Measurements from ENCODE around the gene NARF. TPM values are rescaled to one million over a fixed set of nuclear protein-coding genes. Genes with fewer than 3 reads are reported as not detected.

Gene NARF
- total and polyA plus RNA-seq, 7 experiments from 2014 or later, result 59.8 to 188 (median 82.0) TPM

DNA sequence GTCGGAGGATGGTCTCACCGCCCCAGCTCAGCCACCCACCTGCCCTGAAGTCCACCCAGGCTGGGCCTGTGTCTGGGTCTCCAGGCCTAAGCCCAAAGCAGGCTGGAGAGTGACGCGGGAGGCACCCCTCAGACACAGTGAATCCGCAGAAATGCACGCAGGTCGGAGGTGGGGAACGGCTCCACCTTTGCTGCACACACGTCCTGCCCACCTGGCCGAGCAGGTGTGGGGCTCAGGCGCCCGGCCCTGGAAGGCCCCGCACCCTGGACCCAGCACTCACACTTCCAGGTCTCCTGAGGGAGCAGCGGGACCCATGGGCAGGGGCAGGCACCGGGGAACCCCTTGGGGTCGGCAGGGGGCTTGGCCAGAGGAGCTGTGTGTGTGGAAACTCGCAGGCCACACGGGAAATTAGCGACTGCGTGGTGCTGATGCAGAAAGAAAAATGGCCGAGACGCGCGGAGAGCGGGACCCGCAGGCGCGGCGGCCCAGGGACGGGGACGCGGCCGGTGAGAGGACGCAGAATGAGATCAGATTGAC, 18.6 kb upstream of the NARF start:
- Mint-ChIP-seq H3K27ac (peak overlapping the region in 1 of 9 donors; percentile 45), H3K9me3 (no peaks in the 10 kb centered on the region), H3K36me3 (peaks cover 0 to 7% (median 0%) of the 10 kb centered on the region in 5 donors), H3K4me3 (no peak overlapping the region), H3K27me3 (no peaks in the 10 kb centered on the region), H3K4me1 (peaks cover 0 to 9% (median 4%) of the 10 kb centered on the region in 7 donors)
- H3K4me1 ChIP-seq (ENCODE audit: control insufficient read depth in 2 of 2, insufficient read depth in 2 of 2, low read length in 2 of 2), result no peaks in the 10 kb centered on the region
- no peaks in the 10 kb centered on the region for H3K9me3 ChIP-seq (ENCODE audit: control insufficient read depth in 2 of 3, low read length in 3 of 3)
- no peak overlapping the region for H3K4me3 ChIP-seq (ENCODE audit: low read length)
- no peak for DNase-seq
- no peak overlapping the region for H3K27ac ChIP-seq (ENCODE audit: low read depth, low read length)
- ChIA-PET POLR2A (interaction anchor here (0.5 to 1.2 kb wide), 2 partner anchors 10 to 70 kb away, joined by 3 to 4 read pairs; no protein-coding TSS in a partner anchor), CTCF (no interaction called here)
- H3K36me3 ChIP-seq (ENCODE audit: control insufficient read depth in 2 of 3, insufficient read depth in 3 of 3, low read length in 3 of 3), result peaks cover 0 to 86% (median 8%) of the 10 kb centered on the region in 3 experiments
- no peak for ATAC-seq
- H3K27me3 ChIP-seq (ENCODE audit: control insufficient read depth in 2 of 2, insufficient read depth in 2 of 2, low read length in 2 of 2), result no peaks in the 10 kb centered on the region
- intact Hi-C loops (cut with micrococcal nuclease), result no loop called here

DNA sequence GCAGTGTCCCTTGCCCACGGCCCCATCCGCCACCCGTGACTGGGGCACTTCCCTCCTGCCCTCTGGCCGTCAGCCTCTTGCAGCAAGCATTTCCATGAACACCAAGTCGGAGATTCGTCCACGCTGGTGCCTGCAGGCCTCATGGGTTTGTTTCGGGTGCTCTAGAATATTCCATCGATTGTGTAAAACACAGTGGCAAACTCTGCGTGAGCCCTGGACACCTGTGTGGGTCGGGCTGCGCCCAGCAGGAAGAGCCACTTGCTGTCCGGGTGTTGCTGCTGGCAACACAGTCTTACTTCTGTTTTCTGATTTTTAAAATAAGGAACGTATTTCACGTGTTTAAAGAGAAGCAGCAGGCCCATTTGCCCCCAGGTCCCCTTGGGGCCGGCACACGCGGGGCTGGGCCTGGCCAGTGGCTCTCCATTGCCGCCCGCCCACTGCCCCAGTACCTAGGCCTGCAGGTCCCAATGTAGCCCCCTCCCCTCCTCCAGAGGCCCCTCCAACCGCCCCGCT, 18.0 kb upstream of the NARF start:
- Mint-ChIP-seq H3K27ac (peak overlapping the region in 3 of 9 donors; percentile 43 to 76 (median 45)), H3K4me1 (peaks cover 0 to 5% (median 0%) of the 10 kb centered on the region in 7 donors), H3K36me3 (peaks cover 0 to 7% (median 0%) of the 10 kb centered on the region in 5 donors), H3K9me3 (no peaks in the 10 kb centered on the region), H3K4me3 (no peak overlapping the region), H3K27me3 (no peaks in the 10 kb centered on the region)
- H3K4me1 ChIP-seq (ENCODE audit: control insufficient read depth in 2 of 2, insufficient read depth in 2 of 2, low read length in 2 of 2), result no peaks in the 10 kb centered on the region
- peak; percentile 68 for ATAC-seq
- H3K27me3 ChIP-seq (ENCODE audit: control insufficient read depth in 2 of 2, insufficient read depth in 2 of 2, low read length in 2 of 2), result no peaks in the 10 kb centered on the region
- H3K27ac ChIP-seq (ENCODE audit: low read depth, low read length), result no peak overlapping the region
- no peak for DNase-seq
- H3K9me3 ChIP-seq (ENCODE audit: control insufficient read depth in 2 of 3, low read length in 3 of 3), result no peaks in the 10 kb centered on the region
- H3K4me3 ChIP-seq (ENCODE audit: low read length), result no peak overlapping the region
- POLR2A ChIA-PET, result interaction anchor here (0.5 to 1.2 kb wide), 2 partner anchors 9 to 70 kb away, joined by 3 to 4 read pairs; no protein-coding TSS in a partner anchor
- CTCF ChIA-PET, result no interaction called here
- intact Hi-C loops (cut with micrococcal nuclease), result no loop called here
- H3K36me3 ChIP-seq (ENCODE audit: control insufficient read depth in 2 of 3, insufficient read depth in 3 of 3, low read length in 3 of 3), result peaks cover 0 to 87% (median 8%) of the 10 kb centered on the region in 3 experiments

DNA sequence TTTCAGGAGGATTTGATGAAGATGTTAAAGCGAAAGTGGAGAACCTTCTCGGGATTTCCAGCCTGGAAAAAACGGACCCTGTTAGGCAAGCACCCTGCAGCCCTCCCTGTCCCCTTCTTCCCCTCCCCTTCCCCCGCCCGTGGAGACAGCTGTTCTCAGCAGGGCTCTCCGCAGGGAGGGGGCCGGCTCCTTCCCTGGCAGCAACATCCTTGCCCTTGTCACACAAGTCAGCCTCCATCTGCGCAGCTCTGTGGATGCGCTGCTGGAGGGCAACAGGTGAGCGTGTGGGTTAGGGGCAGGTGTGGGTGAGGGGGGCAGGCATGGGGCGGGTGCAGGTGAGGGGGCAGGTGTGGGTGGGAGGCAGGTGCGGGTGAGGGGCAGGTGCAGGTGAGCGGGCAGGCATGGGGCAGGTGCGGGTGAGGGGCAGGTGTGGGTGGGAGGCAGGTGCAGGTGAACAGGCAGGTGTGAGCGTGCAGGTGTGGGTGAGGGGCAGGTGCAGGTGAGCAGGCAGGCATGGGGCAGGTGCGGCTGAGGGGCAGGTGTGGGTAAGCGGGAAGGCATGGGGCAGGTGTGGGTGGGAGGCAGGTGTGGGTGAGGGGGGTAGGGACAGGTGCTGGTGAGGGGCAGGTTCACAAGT, 17.4 kb upstream of the NARF start:
- Mint-ChIP-seq H3K4me1 (peaks cover 0 to 10% (median 2%) of the 10 kb centered on the region in 7 donors), H3K9me3 (no peaks in the 10 kb centered on the region), H3K4me3 (no peak overlapping the region), H3K27me3 (no peaks in the 10 kb centered on the region), H3K36me3 (peaks cover 0 to 7% (median 0%) of the 10 kb centered on the region in 5 donors), H3K27ac (peak overlapping the region in 1 of 9 donors; percentile 28)
- Histone ChIP-seq H3K4me3 (ENCODE audit: low read length) (no peak overlapping the region), H3K4me1 (ENCODE audit: control insufficient read depth in 2 of 2, insufficient read depth in 2 of 2, low read length in 2 of 2) (no peaks in the 10 kb centered on the region), H3K27ac (ENCODE audit: low read depth, low read length) (no peak overlapping the region), H3K9me3 (ENCODE audit: control insufficient read depth in 2 of 3, low read length in 3 of 3) (no peaks in the 10 kb centered on the region), H3K36me3 (ENCODE audit: control insufficient read depth in 2 of 3, insufficient read depth in 3 of 3, low read length in 3 of 3) (peaks cover 0 to 87% (median 5%) of the 10 kb centered on the region in 3 experiments), H3K27me3 (ENCODE audit: control insufficient read depth in 2 of 2, insufficient read depth in 2 of 2, low read length in 2 of 2) (no peaks in the 10 kb centered on the region)
- ATAC-seq, result no peak
- DNase-seq, result no peak
- intact Hi-C loops (cut with micrococcal nuclease), result no loop called here
- ChIA-PET POLR2A (interaction anchor here (0.6 kb wide), 1 partner anchor 187 kb away, joined by 3 read pairs; no protein-coding TSS in a partner anchor), CTCF (no interaction called here)

DNA sequence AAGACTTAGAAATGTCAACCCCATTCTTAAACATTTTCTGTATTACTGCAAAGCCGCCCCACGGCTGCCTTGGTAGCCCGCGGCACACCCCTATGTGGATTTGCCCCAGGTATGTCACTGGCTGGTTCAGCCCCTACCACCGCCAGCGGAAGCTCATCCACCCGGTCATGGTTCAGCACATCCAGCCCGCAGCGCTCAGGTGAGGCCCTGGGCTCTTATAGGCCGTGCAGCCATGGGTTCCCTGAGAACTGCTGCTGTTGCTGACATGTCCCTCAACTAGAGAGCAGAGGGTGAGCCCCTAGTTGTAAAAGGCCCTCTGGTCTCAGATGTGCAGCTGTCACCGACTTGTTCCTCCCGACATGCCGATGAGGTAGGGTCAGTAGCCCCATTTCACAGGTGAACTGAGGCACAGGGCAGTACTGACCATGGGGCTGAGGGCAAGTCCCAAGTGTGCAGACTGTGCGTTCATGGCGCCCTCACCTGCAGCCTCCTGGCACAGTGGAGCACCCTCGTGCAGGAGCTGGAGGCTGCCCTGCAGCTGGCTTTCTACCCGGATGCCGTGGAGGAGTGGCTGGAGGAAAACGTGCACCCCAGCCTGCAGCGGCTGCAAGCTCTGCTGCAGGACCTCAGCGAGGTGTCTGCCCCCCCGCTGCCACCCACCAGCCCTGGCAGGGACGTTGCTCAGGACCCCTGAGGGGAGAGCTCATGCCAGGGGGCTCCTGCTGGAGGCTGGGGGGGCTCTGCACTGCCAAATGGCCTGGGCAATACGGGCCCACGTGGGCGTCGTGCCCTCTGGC, 16.7 kb upstream of the NARF start:
- peak overlapping the region in 2 of 9 donors; percentile 25 to 28 for H3K27ac Mint-ChIP-seq
- ATAC-seq (no peak), DNase-seq (no peak)
- no peaks in the 10 kb centered on the region for H3K4me1 ChIP-seq (ENCODE audit: control insufficient read depth in 2 of 2, insufficient read depth in 2 of 2, low read length in 2 of 2)
- H3K27ac ChIP-seq (ENCODE audit: low read depth, low read length), result no peak overlapping the region
- no peaks in the 10 kb centered on the region for H3K27me3 Mint-ChIP-seq
- no peaks in the 10 kb centered on the region for H3K9me3 Mint-ChIP-seq
- ChIA-PET POLR2A (interaction anchor here (0.6 to 1.5 kb wide), 2 partner anchors 16 to 188 kb away, joined by 3 to 5 read pairs; no protein-coding TSS in a partner anchor), CTCF (interaction anchor here (0.6 kb wide), 1 partner anchor 19 kb away, joined by 5 read pairs; no protein-coding TSS in a partner anchor)
- H3K27me3 ChIP-seq (ENCODE audit: control insufficient read depth in 2 of 2, insufficient read depth in 2 of 2, low read length in 2 of 2), result no peaks in the 10 kb centered on the region
- peaks cover 0 to 17% (median 4%) of the 10 kb centered on the region in 7 donors for H3K4me1 Mint-ChIP-seq
- peaks cover 0 to 87% (median 0%) of the 10 kb centered on the region in 3 experiments for H3K36me3 ChIP-seq (ENCODE audit: control insufficient read depth in 2 of 3, insufficient read depth in 3 of 3, low read length in 3 of 3)
- H3K9me3 ChIP-seq (ENCODE audit: control insufficient read depth in 2 of 3, low read length in 3 of 3), result no peaks in the 10 kb centered on the region
- intact Hi-C loops (cut with micrococcal nuclease), result no loop called here
- H3K4me3 ChIP-seq (ENCODE audit: low read length), result no peak overlapping the region
- no peak overlapping the region for H3K4me3 Mint-ChIP-seq
- peaks cover 0 to 10% (median 0%) of the 10 kb centered on the region in 5 donors for H3K36me3 Mint-ChIP-seq

DNA sequence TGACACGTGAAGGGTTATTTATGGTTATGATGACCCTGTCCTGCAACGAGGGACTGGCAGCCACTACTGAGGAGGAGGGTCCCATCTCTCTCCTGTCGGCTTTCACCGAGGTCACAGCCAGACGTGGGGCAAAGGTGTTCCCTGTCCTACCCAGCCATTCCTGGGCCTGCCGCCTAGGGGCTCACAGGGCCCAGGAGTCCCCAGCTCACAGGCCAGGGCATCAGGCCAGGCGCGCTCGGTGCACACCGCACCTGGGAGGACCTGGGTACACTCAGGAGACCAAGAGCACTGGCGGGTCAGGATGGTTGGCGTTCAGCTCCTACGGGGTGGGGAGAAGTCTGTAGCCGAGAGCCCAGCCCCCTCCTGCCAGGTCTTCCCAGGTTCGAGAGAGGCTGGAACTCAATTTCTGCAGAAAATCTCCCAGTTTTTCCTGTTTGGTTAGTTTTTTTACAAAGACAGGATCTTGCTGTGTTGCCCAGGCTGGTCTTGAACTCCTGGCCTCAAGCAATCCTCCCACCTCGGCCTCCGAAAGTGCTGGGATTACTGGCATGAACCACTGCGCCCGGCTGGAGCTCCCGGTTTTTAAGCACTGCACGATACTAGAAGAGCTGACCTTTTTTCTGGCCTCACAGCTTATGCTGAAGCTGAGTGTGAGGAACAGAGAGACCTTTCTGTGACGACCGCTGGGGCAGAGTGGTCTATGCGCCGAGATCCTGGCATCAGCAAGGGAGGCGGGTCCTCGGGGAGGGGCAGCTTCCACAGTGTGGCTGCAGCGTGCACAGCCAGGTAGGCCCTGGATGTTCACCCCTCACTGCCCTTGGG, 15.7 kb upstream of the NARF start:
- ChIA-PET POLR2A (interaction anchor here (1.5 kb wide), 1 partner anchor 15 kb away, joined by 5 read pairs; no protein-coding TSS in a partner anchor), CTCF (interaction anchor here (0.6 kb wide), 1 partner anchor 93 kb away, joined by 3 read pairs; no protein-coding TSS in a partner anchor)
- no peak for DNase-seq
- Histone ChIP-seq H3K4me3 (ENCODE audit: low read length) (no peak overlapping the region), H3K9me3 (ENCODE audit: control insufficient read depth in 2 of 3, low read length in 3 of 3) (no peaks in the 10 kb centered on the region), H3K4me1 (ENCODE audit: control insufficient read depth in 2 of 2, insufficient read depth in 2 of 2, low read length in 2 of 2) (peaks cover 1 to 3% of the 10 kb centered on the region in 2 donors), H3K36me3 (ENCODE audit: control insufficient read depth in 2 of 3, insufficient read depth in 3 of 3, low read length in 3 of 3) (peaks cover 0 to 82% (median 0%) of the 10 kb centered on the region in 3 experiments), H3K27me3 (ENCODE audit: control insufficient read depth in 2 of 2, insufficient read depth in 2 of 2, low read length in 2 of 2) (no peaks in the 10 kb centered on the region), H3K27ac (ENCODE audit: low read depth, low read length) (no peak overlapping the region)
- Mint-ChIP-seq H3K4me1 (peaks cover 0 to 23% (median 11%) of the 10 kb centered on the region in 7 donors), H3K9me3 (no peaks in the 10 kb centered on the region), H3K27me3 (no peaks in the 10 kb centered on the region), H3K36me3 (peaks cover 0 to 10% (median 0%) of the 10 kb centered on the region in 5 donors), H3K27ac (peak overlapping the region in 3 of 9 donors; percentile 12 to 46 (median 23)), H3K4me3 (no peak overlapping the region)
- intact Hi-C loops (cut with micrococcal nuclease), result no loop called here
- ATAC-seq, result no peak
